GM04504 (cell line): ENCODE results near the gene FADS6.

Experiments used
- DNase-seq: peaks from one replicate; pipeline ENCODE4 v3.0.0-alpha.2; 2012; ENCODE audit warnings: low read depth

The FADS6 gene

GRCh38 chr17:74827800-74828199 is 65.6 kb downstream of the FADS6 start:
- no peak for DNase-seq
